Gastrocnemius medialis (tissue), 4 donors: ENCODE results near the gene ZNF570.

ENCODE experiments used
- CTCF ChIP-seq, 5 experiments: fragments of 450-650 bp in 3 of 5; fragments of 200-600 bp in 2 of 5; sonication (generic) in 2 of 5; IDR thresholded peaks in 4 of 5; conservative IDR thresholded peaks in 1 of 5; 1 replicate in 4 of 5; 2 replicates in 1 of 5; pipeline ENCODE4 v1.5.1; 2016 to 2019; ENCODE audit warnings: antibody characterized with exemption in 5 of 5, mild to moderate bottlenecking in 3 of 5, moderate library complexity in 3 of 5
- POLR2A ChIP-seq, 2 donors: fragments of 450-650 bp; IDR thresholded peaks; one replicate each; pipeline ENCODE4 v1.6.1; 2017; ENCODE audit warnings: antibody characterized with exemption in 2 of 2, mild to moderate bottlenecking in 2 of 2, moderate library complexity in 2 of 2

GRCh38 chr19:37519890-37520289 is 50.7 kb downstream of the ZNF570 start:
- TF ChIP-seq CTCF (IDR thresholded peaks at IDR 0.05 in 4 of 5, conservative IDR thresholded peaks at IDR 0.05 in 1 of 5), result no peak
- no peak for TF ChIP-seq POLR2A (IDR thresholded peaks at IDR 0.05)
